ENCODE results near the gene KRTAP22-1. TPM values are rescaled to one million over a fixed set of nuclear protein-coding genes. Genes with fewer than 3 reads are reported as not detected.

KRTAP22-1 gene
- total and polyA plus RNA-seq, 2 of the 4 experiments (the other 2 are of a cell fraction): not detected

DNA sequence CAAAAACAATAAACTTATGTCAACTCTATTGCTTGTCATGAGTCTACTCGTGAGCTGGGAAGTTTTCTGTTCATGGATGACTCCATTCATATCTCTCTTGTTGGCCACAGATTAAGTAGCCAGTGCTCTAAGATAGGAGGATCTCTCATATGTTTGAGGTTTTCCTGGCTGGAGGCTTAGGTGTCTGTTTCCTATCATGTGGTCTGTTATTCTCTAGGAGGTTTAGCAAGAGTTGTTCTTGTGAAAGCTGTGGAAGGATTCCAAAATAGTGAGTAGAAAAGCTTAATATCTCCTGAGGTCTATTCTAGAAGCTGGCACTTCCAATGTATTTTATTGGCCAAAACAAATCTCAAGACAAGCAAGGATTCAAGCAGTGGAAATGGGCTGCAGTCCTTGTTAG, 28.3 kb downstream of the KRTAP22-1 start:
- H2AK5ac ChIP-seq (ENCODE audit: low read depth, low read length): no peak overlapping the region
- no peak overlapping the region for H3K4me2 ChIP-seq (ENCODE audit: low read depth, low read length)
- H3K14ac ChIP-seq (replicated peaks; ENCODE audit: low read depth, low read length): no peak overlapping the region
- H2BK15ac ChIP-seq (ENCODE audit: low read depth, low read length): no peak overlapping the region
- no peaks in the 10 kb centered on the region for H4K20me1 ChIP-seq (ENCODE audit: insufficient read depth, low read length)
- no peak overlapping the region for H3K4me3 ChIP-seq (ENCODE audit: insufficient read depth, low read depth, low read length)
- no peak overlapping the region for H3K9ac ChIP-seq (ENCODE audit: low read depth, low read length)
- ATAC-seq (ENCODE audit: low read depth) (no peak), DNase-seq (no peak)
- H2BK5ac ChIP-seq (ENCODE audit: low read depth, low read length, poor library complexity, severe bottlenecking): no peak overlapping the region
- dilution Hi-C loops (cut with HindIII; ENCODE audit: low sequenced_read_pairs, unreplicated experiment) (no loop called here), in situ Hi-C loops (cut with MboI; ENCODE audit: low sequenced_read_pairs) (no loop called here), intact Hi-C loops (cut with micrococcal nuclease) (no loop called here)
- H4K91ac ChIP-seq (ENCODE audit: insufficient read depth, low read depth, low read length): no peak overlapping the region
- TF ChIP-seq RCOR1 (IDR thresholded peaks at IDR 0.05; ENCODE audit: insufficient replicate concordance, low read length) (no peak), POLR2A (IDR thresholded peaks at IDR 0.05; ENCODE audit: low read depth, low read length) (no peak), MAFK (IDR thresholded peaks at IDR 0.05; ENCODE audit: low read depth, low read length) (no peak), CHD1 (IDR thresholded peaks at IDR 0.05; ENCODE audit: low read depth, low read length) (no peak), RAD21 (IDR thresholded peaks at IDR 0.05; ENCODE audit: low read length) (no peak), FOS (IDR thresholded peaks at IDR 0.05; ENCODE audit: low read depth, low read length) (no peak), MAZ (IDR thresholded peaks at IDR 0.05; ENCODE audit: borderline replicate concordance, low read depth, low read length) (no peak), NFE2L2 (IDR thresholded peaks at IDR 0.05; ENCODE audit: low read depth, low read length) (no peak), BHLHE40 (IDR thresholded peaks at IDR 0.05; ENCODE audit: low read depth, low read length) (no peak)
- TF ChIP-seq, protein P1, sequence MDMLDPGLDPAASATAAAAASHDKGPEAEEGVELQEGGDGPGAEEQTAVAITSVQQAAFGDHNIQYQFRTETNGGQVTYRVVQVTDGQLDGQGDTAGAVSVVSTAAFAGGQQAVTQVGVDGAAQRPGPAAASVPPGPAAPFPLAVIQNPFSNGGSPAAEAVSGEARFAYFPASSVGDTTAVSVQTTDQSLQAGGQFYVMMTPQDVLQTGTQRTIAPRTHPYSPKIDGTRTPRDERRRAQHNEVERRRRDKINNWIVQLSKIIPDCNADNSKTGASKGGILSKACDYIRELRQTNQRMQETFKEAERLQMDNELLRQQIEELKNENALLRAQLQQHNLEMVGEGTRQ (IDR thresholded peaks at IDR 0.05; ENCODE audit: low read depth, low read length): no peak
- TF ChIP-seq, protein P2, sequence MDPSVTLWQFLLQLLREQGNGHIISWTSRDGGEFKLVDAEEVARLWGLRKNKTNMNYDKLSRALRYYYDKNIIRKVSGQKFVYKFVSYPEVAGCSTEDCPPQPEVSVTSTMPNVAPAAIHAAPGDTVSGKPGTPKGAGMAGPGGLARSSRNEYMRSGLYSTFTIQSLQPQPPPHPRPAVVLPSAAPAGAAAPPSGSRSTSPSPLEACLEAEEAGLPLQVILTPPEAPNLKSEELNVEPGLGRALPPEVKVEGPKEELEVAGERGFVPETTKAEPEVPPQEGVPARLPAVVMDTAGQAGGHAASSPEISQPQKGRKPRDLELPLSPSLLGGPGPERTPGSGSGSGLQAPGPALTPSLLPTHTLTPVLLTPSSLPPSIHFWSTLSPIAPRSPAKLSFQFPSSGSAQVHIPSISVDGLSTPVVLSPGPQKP (IDR thresholded peaks at IDR 0.05; ENCODE audit: borderline replicate concordance, low read depth, low read length): no peak
- no CpG with 5 or more reads among the region's 1 CpG for WGBS, 2 experiments (ENCODE audit: extremely low coverage in 2 of 2, insufficient read length in 1 of 2)
- no peaks in the 10 kb centered on the region for H3K79me1 ChIP-seq (ENCODE audit: low read depth in 1 of 2, low read length in 2 of 2)
- peaks cover 18% of the 10 kb centered on the region for H3K9me3 ChIP-seq (ENCODE audit: control insufficient read depth, insufficient read depth, low read length)
- no peak overlapping the region for H2AK9ac ChIP-seq (replicated peaks; ENCODE audit: low read depth, low read length, poor library complexity)
- no peak overlapping the region for H2BK20ac ChIP-seq (ENCODE audit: low read depth, low read length)
- no peaks in the 10 kb centered on the region for H3K27me3 ChIP-seq (ENCODE audit: control insufficient read depth, insufficient read depth, low read length)
- ChIA-PET CTCF (no interaction called here), POLR2A (ENCODE audit: unreplicated experiment) (no interaction called here)
- no TSS peak for BruUV-seq (replicated peaks)
- H3K56ac ChIP-seq (ENCODE audit: extremely low read depth, insufficient read depth, low read length): no peak overlapping the region
- H2AFZ ChIP-seq (replicated peaks; ENCODE audit: low read length, poor library complexity): no peak overlapping the region
- H3K18ac ChIP-seq (ENCODE audit: low read depth, low read length): no peak overlapping the region
- no peak overlapping the region for H3K27ac ChIP-seq (ENCODE audit: insufficient read depth, low read length)
- H3K23ac ChIP-seq (ENCODE audit: low read depth, low read length): no peak overlapping the region
- no peak overlapping the region for H4K5ac ChIP-seq (ENCODE audit: low read depth, low read length)
- no peaks in the 10 kb centered on the region for H3K36me3 ChIP-seq (ENCODE audit: control insufficient read depth, insufficient read depth, low read length)
- H3K4ac ChIP-seq (ENCODE audit: low read depth, low read length): no peak overlapping the region
- no peaks in the 10 kb centered on the region for H3K4me1 ChIP-seq (ENCODE audit: control insufficient read depth, insufficient read depth, low read length)
- no peaks in the 10 kb centered on the region for H3K9me1 ChIP-seq (ENCODE audit: insufficient read depth, low read length)
- H4K8ac ChIP-seq (ENCODE audit: low read depth in 2 of 2, low read length in 2 of 2): no peak overlapping the region
- no peak overlapping the region for H2BK120ac ChIP-seq (ENCODE audit: low read depth, low read length)

All from IMR-90 (cell line).